Measurements from ENCODE around the gene MVB12B. TPM values are rescaled to one million over a fixed set of nuclear protein-coding genes. Genes with fewer than 3 reads are reported as not detected.

Gene MVB12B
- total and polyA plus RNA-seq, 2 donors from 2014 or later = 4.5 to 12.3 TPM

DNA sequence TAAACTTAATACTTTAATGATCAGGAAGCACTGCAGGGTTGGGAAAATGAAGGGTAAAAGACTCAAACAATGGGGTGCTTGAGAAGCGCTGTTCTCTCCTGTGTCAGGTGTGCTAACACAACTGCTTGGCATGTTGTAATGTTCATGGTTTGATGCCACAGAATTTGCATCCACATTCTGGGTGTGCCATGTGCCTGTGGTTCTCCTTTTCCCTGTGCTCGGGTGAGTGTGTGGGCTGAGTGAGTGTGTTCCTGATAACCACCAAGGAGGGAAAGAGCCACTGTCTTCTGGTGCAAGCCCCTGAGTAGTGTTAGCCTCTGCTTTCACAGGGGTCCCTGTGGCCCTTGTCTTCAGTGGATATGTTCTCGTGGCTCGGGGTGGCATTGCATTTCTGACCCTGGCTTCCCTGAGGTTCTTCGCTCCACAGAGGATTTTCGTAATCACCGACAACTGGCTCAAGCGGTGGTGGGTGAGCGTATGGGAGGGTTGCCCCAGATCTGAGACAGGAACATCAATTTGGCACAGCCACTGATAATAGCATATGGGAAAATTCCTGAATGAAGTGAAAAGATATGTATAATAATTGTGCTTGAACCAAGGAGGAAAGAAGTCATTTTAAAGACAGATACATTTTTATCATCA lies 102.0 kb downstream of the MVB12B start:
- Histone ChIP-seq H3K4me3 (ENCODE audit: low read length in 3 of 3) (no peak overlapping the region), H3K27me3 (ENCODE audit: control insufficient read depth, insufficient read depth, low read length) (no peaks in the 10 kb centered on the region), H3K27ac (ENCODE audit: low read depth in 2 of 2, low read length in 2 of 2) (no peak overlapping the region), H3K9me3 (ENCODE audit: control insufficient read depth in 2 of 3, insufficient read depth in 1 of 3, low read length in 3 of 3) (no peaks in the 10 kb centered on the region), H3K4me1 (ENCODE audit: control insufficient read depth in 2 of 3, insufficient read depth in 2 of 3, low read depth in 1 of 3, low read length in 3 of 3) (no peaks in the 10 kb centered on the region), H3K9ac (ENCODE audit: low read length in 3 of 3) (no peak overlapping the region), H3K36me3 (ENCODE audit: control insufficient read depth in 2 of 3, insufficient read depth in 3 of 3, low read length in 3 of 3) (peaks cover 3 to 5% (median 4%) of the 10 kb centered on the region in 3 donors)
- intact Hi-C loops (cut with DNase I) = no loop called here
- TF ChIP-seq, protein P1, sequence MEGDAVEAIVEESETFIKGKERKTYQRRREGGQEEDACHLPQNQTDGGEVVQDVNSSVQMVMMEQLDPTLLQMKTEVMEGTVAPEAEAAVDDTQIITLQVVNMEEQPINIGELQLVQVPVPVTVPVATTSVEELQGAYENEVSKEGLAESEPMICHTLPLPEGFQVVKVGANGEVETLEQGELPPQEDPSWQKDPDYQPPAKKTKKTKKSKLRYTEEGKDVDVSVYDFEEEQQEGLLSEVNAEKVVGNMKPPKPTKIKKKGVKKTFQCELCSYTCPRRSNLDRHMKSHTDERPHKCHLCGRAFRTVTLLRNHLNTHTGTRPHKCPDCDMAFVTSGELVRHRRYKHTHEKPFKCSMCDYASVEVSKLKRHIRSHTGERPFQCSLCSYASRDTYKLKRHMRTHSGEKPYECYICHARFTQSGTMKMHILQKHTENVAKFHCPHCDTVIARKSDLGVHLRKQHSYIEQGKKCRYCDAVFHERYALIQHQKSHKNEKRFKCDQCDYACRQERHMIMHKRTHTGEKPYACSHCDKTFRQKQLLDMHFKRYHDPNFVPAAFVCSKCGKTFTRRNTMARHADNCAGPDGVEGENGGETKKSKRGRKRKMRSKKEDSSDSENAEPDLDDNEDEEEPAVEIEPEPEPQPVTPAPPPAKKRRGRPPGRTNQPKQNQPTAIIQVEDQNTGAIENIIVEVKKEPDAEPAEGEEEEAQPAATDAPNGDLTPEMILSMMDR (IDR thresholded peaks at IDR 0.05; ENCODE audit: borderline replicate concordance, extremely low read depth, insufficient read depth) = no peak
- no peak for FAIRE-seq
- no peak for DNase-seq

DNA sequence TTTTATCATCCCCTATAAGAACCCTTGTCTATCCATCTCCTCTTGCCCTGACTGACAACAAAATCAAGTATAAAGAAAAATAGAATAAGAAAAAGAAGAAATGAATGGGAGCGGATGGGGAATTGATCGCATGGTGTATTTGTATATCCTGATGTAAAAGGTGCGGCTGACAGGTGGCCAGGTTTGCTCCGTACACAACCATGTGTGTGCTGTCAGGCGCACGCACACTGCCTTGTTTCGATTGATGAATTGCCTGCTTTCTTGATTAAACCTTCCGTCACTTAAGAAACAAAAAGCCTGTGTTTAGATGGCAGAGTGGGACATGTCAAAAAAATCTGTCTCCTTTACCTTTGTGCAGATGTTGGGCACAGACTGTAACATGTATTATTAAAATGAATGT lies 102.6 kb downstream of the MVB12B start:
- TF ChIP-seq, protein P1 (IDR thresholded peaks at IDR 0.05; ENCODE audit: borderline replicate concordance, extremely low read depth, insufficient read depth) = no peak
- FAIRE-seq (no peak), DNase-seq (no peak)
- no peaks in the 10 kb centered on the region for H3K4me1 ChIP-seq (ENCODE audit: control insufficient read depth in 2 of 3, insufficient read depth in 2 of 3, low read depth in 1 of 3, low read length in 3 of 3)
- H3K36me3 ChIP-seq (ENCODE audit: control insufficient read depth in 2 of 3, insufficient read depth in 3 of 3, low read length in 3 of 3) = peaks cover 3% of the 10 kb centered on the region in 3 donors
- H3K9ac ChIP-seq (ENCODE audit: low read length in 3 of 3) = no peak overlapping the region
- intact Hi-C loops (cut with DNase I) = no loop called here
- no peak overlapping the region for H3K4me3 ChIP-seq (ENCODE audit: low read length in 3 of 3)
- H3K9me3 ChIP-seq (ENCODE audit: control insufficient read depth in 2 of 3, insufficient read depth in 1 of 3, low read length in 3 of 3) = no peaks in the 10 kb centered on the region
- no peak overlapping the region for H3K27ac ChIP-seq (ENCODE audit: low read depth in 2 of 2, low read length in 2 of 2)
- H3K27me3 ChIP-seq (ENCODE audit: control insufficient read depth, insufficient read depth, low read length) = no peaks in the 10 kb centered on the region

DNA sequence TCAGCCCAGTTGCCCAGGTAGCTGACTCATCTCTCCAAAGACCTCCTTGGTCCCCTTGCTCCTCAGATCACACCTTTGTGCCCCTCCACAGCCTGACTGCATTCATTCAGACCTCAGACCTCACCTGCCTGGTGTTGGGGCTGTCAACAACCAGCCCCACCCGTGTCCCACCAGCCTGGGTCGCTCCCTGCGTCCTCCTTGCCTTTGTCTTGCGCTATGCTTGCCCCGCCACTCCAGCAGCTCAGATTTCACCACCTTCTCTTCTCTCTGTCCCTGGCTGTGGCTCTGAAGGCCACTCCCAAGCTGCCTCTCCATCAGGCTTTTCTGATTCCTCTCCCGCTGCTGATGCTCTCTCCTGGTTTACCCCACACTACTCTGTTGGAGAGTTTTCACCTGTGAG lies 103.5 kb downstream of the MVB12B start:
- Histone ChIP-seq H3K4me1 (ENCODE audit: control insufficient read depth in 2 of 3, insufficient read depth in 2 of 3, low read depth in 1 of 3, low read length in 3 of 3) (no peaks in the 10 kb centered on the region), H3K4me3 (ENCODE audit: low read length in 3 of 3) (no peak overlapping the region), H3K9me3 (ENCODE audit: control insufficient read depth in 2 of 3, insufficient read depth in 1 of 3, low read length in 3 of 3) (no peaks in the 10 kb centered on the region), H3K27ac (ENCODE audit: low read depth in 2 of 2, low read length in 2 of 2) (no peak overlapping the region), H3K27me3 (ENCODE audit: control insufficient read depth, insufficient read depth, low read length) (no peaks in the 10 kb centered on the region), H3K36me3 (ENCODE audit: control insufficient read depth in 2 of 3, insufficient read depth in 3 of 3, low read length in 3 of 3) (no peaks in the 10 kb centered on the region), H3K9ac (ENCODE audit: low read length in 3 of 3) (no peak overlapping the region)
- DNase-seq (no peak), FAIRE-seq (no peak)
- intact Hi-C loops (cut with DNase I) = no loop called here
- TF ChIP-seq, protein P1 (IDR thresholded peaks at IDR 0.05; ENCODE audit: borderline replicate concordance, extremely low read depth, insufficient read depth) = no peak

Measured in kidney (tissue), 14 donors.